HG02798 (cell line): ENCODE data around the gene FOXL3.

Source experiments
- ATAC-seq: cut with Tn5 transposase; IDR thresholded peaks from one replicate; pipeline ENCODE4 v1.9.1; 2021; ENCODE audit warnings: mild to moderate bottlenecking; ENCODE audit not compliant: unreplicated experiment, poor library complexity

Gene FOXL3

DNA sequence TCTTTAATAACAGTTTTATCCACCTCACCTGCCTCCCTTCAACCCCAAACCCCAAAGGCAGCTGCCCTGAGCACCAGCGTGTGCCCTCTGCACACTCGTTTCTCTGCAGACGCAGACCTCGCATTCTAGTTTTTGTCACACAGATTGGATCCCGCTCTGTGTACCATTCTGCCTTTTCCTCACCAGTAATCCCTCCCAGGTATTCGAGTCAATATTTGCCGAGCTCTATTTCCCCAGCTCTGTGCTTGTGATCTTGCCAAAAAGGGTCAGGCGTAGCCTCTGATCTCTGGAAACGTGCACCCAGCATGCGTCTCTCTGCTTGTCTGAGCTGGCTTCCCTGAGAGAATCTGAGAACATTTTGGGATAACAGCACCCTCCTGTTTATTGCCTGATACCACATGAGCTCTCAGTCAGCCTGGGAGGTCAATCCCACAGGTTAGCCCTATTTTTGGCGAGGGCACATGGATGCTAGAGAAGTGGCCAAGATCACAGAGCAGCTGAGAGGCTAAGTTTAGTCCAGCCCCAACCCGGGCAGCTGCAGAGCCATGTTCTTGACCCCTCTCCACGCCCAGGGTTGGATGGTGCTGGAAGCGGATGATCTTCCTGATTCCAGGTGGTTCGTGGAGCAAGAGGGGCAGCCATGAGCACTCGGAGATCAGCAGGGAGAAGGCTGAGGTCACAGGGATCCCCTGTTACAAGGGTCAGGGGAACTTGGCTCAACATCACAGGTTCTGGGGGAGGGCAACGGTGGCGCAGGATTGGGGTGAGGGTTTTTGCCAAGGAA lies 29.1 kb downstream of the FOXL3 start:
- ATAC-seq = no peak

DNA sequence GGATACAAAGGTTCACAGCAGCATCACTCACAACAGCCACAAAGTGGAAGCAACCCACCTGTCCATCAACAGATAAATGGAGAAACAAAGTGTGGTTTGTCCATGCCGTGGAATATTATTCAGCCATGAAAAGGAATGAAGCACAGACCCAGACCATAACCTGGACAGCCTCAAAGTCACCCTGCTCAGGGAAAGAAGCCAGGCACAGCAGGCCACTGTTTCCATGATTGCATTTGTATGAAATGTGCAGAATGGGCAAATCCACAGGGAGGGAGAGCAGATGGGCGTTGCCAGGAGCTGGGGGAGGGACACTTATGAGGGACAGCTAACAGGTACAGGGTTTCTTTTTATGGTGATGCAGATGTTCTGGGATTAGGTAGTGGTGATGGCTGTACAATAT lies 30.3 kb downstream of the FOXL3 start:
- no peak for ATAC-seq

DNA sequence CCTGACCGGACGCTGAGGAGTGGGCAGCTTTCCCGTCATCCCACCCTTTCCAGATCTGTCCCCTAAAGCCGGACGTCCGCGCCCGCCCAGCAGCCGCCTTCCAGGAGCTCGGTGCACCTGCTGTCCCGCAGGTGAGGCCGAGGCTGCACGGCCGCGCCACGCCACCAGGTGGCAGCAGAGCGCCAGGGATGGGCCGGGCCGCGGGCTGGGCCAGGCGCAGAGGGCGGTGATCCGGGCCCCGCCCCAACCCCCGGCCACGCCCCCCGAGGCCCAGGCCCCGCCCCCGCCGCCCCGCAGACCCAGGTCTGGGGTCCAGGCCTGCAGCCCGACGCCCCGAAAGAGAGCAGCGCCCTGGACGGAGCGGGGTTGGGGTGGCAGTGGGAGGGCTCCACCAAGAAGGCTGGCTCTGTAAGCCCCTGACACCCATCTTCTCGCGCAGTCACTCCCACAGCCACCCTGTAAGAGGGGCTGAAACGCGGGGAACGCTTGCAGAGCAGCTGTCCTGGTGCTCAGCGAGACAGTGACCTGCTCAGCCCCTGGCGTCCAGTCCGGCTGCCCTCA lies 32.2 kb downstream of the FOXL3 start:
- ATAC-seq = peak; percentile 75

DNA sequence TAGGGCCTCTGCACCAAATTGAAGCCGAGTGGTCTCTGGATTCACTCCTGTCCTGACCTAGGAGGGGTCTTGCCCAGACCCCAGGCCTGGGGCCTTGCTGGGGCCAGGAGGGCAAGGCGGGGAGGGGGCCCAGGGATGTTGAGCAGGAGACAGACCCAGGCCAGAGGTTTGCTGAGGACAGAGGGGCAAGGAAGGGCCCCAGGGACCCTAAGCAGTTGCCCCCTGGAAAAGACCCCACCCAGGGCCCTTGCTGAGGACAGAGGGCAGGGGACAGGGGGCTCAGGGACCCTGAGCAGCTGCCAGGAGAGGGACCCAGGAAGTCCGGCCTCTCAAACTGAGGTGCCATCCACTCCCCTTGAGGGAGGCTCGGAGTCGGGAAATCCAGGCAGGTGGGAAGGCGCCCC lies 32.7 kb downstream of the FOXL3 start:
- no peak for ATAC-seq

DNA sequence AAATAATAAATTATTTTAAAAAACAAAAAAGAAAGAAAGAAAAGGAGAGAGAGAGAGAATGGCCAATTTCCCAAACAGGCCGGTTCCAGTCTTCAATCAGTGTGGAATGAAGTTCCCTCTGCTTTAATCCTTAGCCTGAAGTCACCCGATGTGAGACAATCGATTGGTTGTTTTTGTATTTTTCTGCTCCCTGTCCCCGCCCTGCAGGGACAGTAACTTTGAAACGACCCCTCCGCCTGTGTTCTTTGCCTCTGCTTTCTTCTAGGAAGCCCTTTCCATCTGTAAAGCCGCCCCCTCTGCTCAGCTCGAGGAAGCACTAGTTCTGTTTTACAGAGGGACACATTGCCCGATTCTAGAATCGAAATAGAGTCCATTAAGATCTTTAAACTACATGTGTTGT lies 33.4 kb downstream of the FOXL3 start:
- no peak for ATAC-seq

GRCh38 chr7:324011-324410 lies 34.0 kb downstream of the FOXL3 start:
- no peak for ATAC-seq

DNA sequence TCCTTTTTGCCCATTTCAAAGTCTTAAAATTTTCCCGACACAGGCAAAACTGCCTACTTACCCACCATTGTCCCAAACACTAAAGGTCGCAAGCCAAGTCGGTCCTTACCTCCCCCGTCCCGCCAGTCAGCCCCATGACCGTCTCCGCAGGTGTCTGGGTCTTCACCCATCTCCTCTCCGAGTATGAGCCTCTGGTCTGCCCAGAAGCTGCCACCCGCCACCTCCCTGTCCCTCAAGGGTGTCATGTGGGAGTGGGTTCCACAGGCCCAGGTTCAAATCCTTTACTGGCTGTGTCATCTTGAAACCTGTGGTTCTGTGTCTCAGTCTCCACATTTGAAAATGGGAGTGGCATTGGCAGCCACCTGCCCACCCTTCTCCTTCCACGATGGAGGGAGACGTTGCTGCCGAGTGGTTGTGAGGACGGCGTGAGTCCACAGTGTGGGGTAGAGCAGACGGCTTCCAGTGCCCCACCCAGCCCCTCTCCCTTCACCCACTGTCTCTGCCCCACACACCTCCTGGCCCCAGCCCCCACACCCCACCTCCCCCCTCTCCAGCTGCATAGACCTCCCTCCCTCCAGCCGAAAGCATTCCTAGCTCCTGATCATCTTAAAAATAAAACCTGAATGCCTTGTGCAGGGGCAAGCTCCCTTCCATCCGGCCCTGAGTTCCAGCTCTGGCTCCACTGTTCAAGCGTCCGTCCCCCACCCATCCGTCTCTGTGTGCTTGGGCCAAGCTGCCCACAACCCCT lies 35.3 kb downstream of the FOXL3 start:
- ATAC-seq = no peak

- ATAC-seq = no peak
Measured at GRCh38 chr7:325811-326210, 35.8 kb downstream of the FOXL3 start.

GRCh38 chr7:326273-326672 lies 36.3 kb downstream of the FOXL3 start:
- ATAC-seq = no peak

DNA sequence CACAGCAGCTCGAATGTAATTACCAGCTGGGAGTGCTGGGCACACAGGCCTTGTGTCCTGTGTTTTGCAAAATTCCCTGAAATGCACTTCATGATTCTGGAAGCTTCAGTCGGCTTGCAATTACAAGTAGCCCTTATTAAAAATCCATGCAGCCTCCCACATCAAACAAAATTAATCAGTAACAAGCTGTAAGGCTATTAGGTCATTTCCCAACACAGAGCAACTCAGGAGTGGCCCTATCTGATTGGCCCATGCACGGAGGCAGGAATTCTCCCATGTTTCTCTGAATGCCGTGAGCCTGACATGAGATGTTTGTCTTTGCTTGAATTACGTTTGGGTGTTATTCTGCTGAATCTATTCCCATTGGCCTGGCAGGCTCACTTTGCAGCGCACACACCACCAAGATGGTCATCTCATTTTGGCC lies 36.9 kb downstream of the FOXL3 start:
- no peak for ATAC-seq

- no peak for ATAC-seq
Measured at GRCh38 chr7:327233-327931, 37.4 kb downstream of the FOXL3 start.

DNA sequence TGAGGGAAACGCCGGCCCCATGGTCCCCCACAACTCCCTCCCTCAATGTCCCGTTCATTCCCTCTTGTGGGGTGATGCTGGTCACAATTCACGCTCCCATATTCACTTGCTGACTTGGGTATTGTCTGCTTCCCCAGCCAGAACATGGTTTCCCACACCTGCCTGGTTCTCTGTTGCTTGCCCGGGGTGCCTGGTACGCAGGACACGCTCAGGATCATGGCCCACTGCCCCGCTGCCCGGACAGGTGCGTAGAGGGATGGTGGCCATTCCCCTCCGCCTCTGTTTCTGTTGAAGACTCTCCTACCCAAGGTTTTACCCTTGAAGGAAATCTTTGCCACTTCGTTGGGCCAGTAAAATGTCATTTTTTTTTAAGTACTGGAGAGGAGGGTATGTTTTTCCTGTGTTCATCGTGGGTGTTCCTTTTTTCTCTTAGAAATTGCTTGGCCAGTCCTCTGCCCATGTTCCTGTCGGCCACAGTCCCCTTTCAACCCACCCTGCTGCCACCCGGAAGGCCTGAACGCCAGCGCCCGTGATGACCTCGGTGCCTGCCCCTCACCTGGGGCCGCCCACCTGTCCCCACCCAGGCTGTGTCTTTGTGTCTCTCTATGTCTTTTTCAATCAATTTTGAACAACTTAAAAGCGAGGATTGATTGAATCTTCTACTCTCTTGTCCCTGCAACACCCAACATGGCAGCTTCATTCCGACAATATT lies 38.2 kb downstream of the FOXL3 start:
- no peak for ATAC-seq

- ATAC-seq = no peak
Measured at GRCh38 chr7:329691-330281, 39.8 kb downstream of the FOXL3 start.

- no peak for ATAC-seq
Measured at GRCh38 chr7:330511-331230, 40.7 kb downstream of the FOXL3 start.

DNA sequence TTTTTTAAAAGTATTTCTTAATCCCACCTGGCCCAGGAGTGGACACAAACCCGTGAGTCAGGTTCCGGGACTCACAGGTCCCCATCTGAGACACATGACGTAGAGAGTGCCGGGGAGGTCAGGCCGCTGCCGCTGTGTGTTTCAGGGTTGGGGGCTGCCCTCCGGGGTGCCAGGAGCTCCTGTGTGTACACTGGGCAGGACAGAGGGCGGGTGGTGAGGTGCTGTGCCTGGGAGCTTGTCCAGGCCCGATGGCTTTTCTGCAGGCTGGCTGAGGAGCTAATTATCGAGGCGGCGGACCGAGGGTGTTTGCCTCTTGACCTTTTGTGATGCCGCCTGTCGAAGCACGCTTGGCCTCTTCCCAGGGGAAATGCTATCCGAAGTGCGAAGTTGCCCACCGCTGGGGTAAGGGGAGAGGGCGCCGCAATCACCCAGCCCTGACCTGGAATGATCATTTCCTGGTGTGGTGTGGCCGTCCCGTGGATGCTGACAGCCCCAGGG lies 42.1 kb downstream of the FOXL3 start:
- ATAC-seq = no peak

DNA sequence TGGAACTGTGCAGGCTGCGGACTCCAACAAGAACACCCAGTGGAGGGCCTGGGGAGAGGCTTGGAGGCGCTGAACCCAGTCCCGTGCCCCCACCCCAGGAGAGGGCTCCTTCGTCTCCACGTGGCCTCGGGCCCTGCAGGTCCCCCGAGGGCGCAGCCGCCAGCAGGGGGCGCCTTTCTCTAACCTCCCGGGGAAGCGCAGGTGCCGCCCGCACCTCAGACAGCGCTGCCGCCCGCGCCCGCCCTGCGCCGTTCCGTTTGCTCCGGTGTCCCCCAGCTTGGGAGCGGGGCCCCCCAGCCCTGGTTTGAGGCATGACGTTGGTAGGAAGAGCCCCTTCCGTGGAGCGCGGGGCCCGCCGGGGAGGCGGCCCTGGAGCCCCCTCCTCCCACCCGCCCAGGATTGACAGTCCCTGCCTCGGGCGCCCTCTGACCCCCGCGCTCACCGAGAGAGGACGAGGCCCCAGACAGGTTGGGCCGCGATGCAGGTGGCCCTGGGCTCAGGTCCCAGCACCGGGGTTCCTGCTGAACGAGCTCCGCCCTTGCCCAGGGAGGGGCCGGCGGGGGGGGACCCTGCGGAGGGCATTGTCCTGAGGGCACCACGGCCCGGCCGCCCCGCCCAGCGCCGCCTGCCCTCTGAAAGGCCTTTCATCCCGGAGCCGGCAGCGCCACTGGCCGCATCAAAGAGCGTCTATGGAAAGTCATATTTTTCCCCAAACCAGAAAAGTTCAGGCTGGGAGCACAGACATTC lies 42.8 kb downstream of the FOXL3 start:
- ATAC-seq = no peak

- no peak for ATAC-seq
Measured at GRCh38 chr7:333393-333764, 43.4 kb downstream of the FOXL3 start.

GRCh38 chr7:334618-335357 lies 44.8 kb downstream of the FOXL3 start:
- ATAC-seq = no peak
